Suprapubic skin (tissue), 4 donors: ENCODE measurements around the gene NR2C1.

ENCODE experiments used
- CTCF ChIP-seq, 2 donors: fragments of 200-600 bp in 1 of 2; fragments of 450-650 bp in 1 of 2; sonication (generic) in 1 of 2; IDR thresholded peaks; one replicate each; pipeline ENCODE4 v1.5.1; 2016 to 2019; ENCODE audit warnings: antibody characterized with exemption in 2 of 2, mild to moderate bottlenecking in 1 of 2, moderate library complexity in 1 of 2
- POLR2A ChIP-seq, 2 donors: fragments of 450-650 bp; IDR thresholded peaks; one replicate each; pipeline ENCODE4 v1.6.1; 2017; ENCODE audit warnings: antibody characterized with exemption in 2 of 2, mild to moderate bottlenecking in 2 of 2, moderate library complexity in 2 of 2
- POLR2AphosphoS5 ChIP-seq, 3 donors: sonication (generic); formaldehyde crosslinking; IDR thresholded peaks; one replicate each; pipeline ENCODE4 v1.6.1; 2017; ENCODE audit warnings: antibody characterized with exemption in 3 of 3

GRCh38 chr12:94970560-94970959, 102.9 kb downstream of the NR2C1 start:
- TF ChIP-seq CTCF (IDR thresholded peaks at IDR 0.05) = no peak
- no peak for TF ChIP-seq POLR2A (IDR thresholded peaks at IDR 0.05)
- no peak for TF ChIP-seq POLR2AphosphoS5 (IDR thresholded peaks at IDR 0.05)
